ENCODE measurements around the gene CTCFL.
"Not testable (repeated sequence)": the region's sequence is repeated elsewhere in the genome, so short reads cannot be mapped to it uniquely, and the experiment has no call there.

CTCFL gene

GRCh38 chr20:57479196-57479595 lies 45.7 kb downstream of the CTCFL start:
- DNase-seq: no peak

DNA sequence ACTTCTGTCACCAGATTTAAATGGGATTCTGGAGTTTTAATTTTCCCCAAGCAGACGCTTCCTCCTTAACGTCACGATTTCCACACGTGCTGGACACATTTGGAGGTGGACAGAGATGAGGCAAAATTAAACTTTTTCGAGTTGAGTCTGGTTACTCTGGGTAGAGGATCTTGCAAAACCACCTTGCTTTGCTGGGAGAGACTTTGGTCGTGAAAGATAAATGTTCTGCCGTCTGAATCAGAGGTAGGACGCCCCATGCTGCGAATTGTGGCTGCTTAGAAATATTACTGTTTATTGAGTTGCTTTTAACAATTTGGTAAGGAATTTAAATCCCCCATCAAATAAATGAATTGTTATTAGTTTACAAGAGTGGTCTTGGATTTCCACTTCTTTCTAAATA lies 46.8 kb downstream of the CTCFL start:
- DNase-seq: no peak

GRCh38 chr20:57476641-57477461 lies 48.1 kb downstream of the CTCFL start:
- no peak for DNase-seq

- no peak for DNase-seq
Measured at GRCh38 chr20:57476084-57476526, 48.8 kb downstream of the CTCFL start.

- DNase-seq: no peak
Measured at GRCh38 chr20:57475388-57476083, 49.4 kb downstream of the CTCFL start.

- DNase-seq: no peak
Measured at GRCh38 chr20:57474816-57475215, 50.1 kb downstream of the CTCFL start.

DNA sequence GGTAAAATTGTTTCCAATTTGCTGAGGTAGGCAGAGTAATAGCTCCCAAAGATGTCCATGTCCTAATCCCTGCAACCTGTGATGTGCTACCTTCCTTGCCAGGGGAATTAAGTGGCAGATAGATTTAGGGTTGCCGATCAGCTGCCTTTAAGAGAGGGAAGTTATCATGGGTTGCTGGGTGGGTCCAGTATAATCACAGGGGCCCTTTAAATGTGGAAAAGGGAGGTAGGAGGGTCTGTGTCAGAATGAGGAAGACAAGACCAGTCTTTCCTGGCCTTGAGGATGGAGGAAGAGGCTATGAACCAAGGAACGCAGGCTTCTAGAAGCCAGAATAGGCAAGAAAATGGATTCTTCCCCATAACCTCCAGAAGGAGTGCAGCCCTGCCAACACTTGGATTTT lies 50.7 kb downstream of the CTCFL start:
- DNase-seq: no peak

GRCh38 chr20:57473246-57474048 lies 51.5 kb downstream of the CTCFL start:
- DNase-seq: peak; percentile 87

DNA sequence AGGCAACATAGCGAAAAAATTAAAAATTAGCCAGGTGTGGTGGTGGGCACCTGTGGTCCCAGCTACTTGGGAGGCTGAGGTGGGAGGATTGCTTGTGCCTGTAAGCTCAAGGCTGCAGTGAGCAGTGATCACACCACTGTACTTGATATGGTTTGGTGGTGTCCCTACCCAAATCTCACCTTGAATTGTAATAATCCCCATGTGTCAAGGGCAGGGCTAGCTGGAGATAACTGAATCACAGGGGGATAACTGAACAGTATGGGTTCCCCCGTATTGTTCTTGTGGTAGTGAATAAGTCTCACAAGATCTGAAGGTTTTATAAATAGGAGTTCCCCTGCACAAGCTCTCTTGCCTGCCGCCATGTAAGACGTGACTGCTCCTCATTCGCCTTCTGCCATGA lies 52.5 kb downstream of the CTCFL start:
- DNase-seq: not testable (repeated sequence)

DNA sequence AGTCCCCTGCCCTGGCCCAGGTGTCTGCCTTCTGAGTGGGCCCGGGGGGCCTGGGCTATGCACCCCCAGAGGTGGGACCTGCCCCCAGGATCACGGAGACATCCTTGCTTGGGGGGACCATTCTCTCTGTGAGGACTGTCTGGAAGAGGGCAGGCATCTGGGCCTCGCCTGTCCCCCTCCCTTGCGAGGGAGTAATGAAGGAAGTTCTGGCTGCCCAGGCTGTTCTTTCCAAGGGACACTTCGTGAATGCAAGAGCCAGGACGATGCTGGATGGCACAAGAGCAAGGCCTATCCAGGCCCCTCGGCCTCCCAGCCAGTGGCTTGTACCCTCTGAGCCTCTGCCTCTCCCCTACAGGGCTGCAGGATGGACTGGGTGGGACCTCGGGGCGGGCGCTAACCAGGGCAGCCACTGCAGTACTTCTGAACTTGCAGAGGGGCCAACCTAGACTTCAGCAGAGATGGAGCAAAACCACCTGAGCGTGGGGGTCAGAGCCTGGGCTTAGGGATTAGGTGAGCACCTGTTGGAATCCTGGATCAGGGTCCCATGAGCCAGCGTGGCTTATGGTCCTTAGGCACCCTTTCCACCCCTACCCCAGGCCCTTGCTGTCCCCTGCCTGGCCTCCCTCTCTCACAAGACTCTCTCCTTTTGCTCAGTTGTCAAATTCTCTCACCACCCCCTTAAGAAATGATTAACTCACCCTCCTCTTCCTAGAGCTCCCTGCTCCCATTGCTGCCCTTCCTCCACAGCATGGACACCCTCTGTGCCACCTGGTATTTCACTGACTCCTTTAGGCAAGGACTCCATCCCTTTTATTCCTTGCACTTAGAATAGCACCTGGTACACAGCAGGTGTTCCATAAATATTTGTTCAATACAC lies 53.2 kb downstream of the CTCFL start:
- DNase-seq: peak; percentile 62

- no peak for DNase-seq
Measured at GRCh38 chr20:57470666-57471495, 54.1 kb downstream of the CTCFL start.

- DNase-seq: peak; percentile 35
Measured at GRCh38 chr20:57470212-57470522, 54.8 kb downstream of the CTCFL start.

DNA sequence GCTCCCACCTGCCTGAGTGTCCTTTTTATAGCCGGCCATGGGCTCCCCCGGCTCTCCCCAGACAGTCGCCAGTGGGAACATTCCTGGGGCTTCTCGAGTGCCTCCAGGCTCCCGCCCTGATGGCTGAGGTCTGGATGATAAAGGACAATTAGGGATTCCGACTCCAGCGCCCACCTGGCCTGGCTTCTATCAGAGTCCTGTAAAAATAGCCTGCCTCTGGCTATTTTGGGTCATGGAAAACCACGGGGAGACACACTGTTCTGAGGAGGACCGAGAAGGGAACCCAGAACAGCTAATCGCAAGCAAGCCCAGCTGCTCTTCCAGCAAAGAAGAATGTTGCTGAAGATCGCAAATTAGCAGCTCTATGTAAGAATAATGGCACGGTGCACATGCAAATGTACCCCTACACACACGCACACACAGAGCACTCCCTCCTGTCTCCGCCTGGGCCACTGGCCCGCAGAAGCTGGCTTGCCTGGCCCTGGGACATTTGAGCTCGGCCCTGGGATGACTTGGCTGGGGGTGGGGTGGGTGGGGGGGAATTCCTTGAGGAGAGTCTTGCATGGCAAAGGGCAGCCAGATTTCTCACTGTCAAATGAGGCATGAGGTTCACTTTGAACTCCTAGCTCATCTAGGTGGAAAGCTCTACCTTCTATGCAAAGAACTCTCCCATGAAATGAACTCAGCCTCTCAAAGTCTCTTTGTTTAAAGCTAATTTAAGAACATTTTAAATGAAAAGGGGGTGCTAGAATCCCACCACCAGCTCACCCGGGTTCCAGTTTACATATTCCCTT lies 55.3 kb downstream of the CTCFL start:
- DNase-seq: no peak

- no peak for DNase-seq
Measured at GRCh38 chr20:57468523-57469417, 56.2 kb downstream of the CTCFL start.

GRCh38 chr20:57467742-57468141 lies 57.2 kb downstream of the CTCFL start:
- DNase-seq: no peak

DNA sequence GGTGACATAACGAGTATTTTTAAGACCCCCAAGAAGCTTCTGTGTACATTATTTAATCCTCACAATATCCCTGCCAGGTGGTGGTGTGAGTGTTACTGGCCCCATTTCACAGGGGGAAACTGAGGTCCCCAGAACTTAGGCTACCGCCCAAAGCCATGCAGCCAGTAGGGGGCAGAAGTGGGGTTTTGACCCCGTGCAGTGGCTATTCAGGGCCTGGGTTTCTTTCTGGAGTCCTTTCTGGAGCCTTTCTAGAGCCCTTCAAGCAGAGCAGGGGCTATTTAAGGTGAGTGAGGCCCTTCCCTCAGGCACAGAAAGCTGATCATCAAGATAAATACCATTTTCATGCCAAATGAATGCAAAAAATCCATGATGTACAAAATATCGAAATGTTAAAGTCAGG lies 59.0 kb downstream of the CTCFL start:
- no peak for DNase-seq

DNA sequence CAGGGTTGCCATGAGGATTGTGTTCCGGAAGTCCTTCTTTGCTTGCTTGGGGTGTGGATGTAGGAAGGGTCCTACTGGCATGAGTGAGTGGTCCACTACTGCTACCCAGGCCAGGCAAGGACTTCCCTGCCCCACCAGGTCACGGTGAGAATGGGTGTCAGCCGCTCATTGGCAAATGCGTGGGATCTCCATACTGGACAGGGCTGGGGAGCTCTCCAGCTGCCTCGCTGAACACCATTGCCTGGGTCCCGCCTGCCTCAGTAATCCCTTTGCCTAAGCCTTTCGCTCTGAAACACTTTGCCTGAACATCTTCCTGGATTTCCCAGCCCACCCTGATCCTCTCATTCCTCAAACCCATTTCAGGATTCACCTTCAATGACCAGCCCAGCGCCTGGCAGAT lies 59.5 kb downstream of the CTCFL start:
- no peak for DNase-seq

GRCh38 chr20:57464642-57465211 lies 60.2 kb downstream of the CTCFL start:
- no peak for DNase-seq

DNA sequence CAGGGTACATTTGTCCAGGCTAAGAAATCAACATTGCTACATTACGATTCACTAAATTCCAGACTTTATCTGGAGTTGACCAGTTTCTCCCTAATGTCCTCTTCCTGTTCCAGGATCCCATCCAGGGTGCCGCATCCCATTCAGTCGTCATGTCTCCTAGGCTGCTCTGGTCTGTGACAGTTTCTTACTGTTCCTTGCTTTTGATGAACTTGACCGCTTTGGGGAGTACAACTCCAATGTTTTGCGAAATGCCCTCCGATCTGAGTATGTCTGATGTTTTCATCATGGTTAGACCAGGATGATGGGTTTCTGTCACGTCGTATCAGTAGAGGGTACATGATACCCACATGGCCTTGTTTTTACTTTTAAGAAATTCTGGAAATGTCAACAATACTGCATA lies 62.2 kb downstream of the CTCFL start:
- no peak for DNase-seq
